PC-9 (cell line): ENCODE data around the gene ITSN1. TPM values are rescaled to one million over a fixed set of nuclear protein-coding genes. Genes with fewer than 3 reads are reported as not detected.
"Not testable (repeated sequence)": the region's sequence is repeated elsewhere in the genome, so short reads cannot be mapped to it uniquely, and the experiment has no call there.

Source experiments
- BruUV-seq: library from RNA; stranded (reverse); fragments of 400-500 nt; replicated peaks from 2 replicates; lab custom pipeline; 2021; lab: Mats Ljungman, UMichigan
- CTCF ChIA-PET: fragments of 300-600 bp; sonication (Branson Sonifier 250); formaldehyde crosslinking; loops from one replicate; lab custom pipeline; 2022; ENCODE audit warnings: antibody characterized with exemption; lab: Charles Lee
- POLR2A ChIA-PET: fragments of 300-600 bp; sonication (Branson Sonifier 250); formaldehyde crosslinking; loops from one replicate; lab custom pipeline; 2022; ENCODE audit warnings: antibody characterized with exemption; ENCODE audit not compliant: unreplicated experiment; lab: Charles Lee
- DNase-seq, 2 experiments: peaks; one replicate each; pipeline versions ENCODE4 v3.0.0 to v3.0.0-alpha.2; 2015 to 2022; ENCODE audit warnings: mixed read lengths in 1 of 2
- H2AFZ ChIP-seq: fragments of 200-600 bp; sonication (generic); 2 replicates; pipeline ENCODE4 v1.8.1; 2017; ENCODE audit warnings: antibody characterized with exemption
- H3F3A ChIP-seq: fragments of 200-600 bp; sonication (generic); 2 replicates; pipeline ENCODE4 v1.8.1; 2017; ENCODE audit warnings: antibody characterized with exemption, mild to moderate bottlenecking, low read depth; ENCODE audit not compliant: insufficient read depth
- H3K27ac ChIP-seq: fragments of 200-600 bp; sonication (generic); 2 replicates; pipeline ENCODE4 v1.6.1; 2016; ENCODE audit warnings: mixed run types
- H3K27me3 ChIP-seq: fragments of 200-600 bp; sonication (generic); 2 replicates; pipeline ENCODE4 v1.6.1; 2016; ENCODE audit warnings: low read depth, mixed run types; ENCODE audit not compliant: insufficient read depth
- H3K36me3 ChIP-seq: fragments of 200-600 bp; sonication (generic); 2 replicates; pipeline ENCODE4 v1.6.1; 2016; ENCODE audit warnings: low read depth, mixed run types
- H3K4me1 ChIP-seq: fragments of 200-600 bp; sonication (generic); replicated peaks from 2 replicates; pipeline ENCODE4 v1.6.1; 2016; ENCODE audit warnings: mixed run types; ENCODE audit not compliant: insufficient read depth
- H3K4me2 ChIP-seq: fragments of 200-600 bp; sonication (generic); 2 replicates; pipeline ENCODE4 v1.6.1; 2017; ENCODE audit warnings: mixed run types
- H3K4me3 ChIP-seq: fragments of 200-600 bp; sonication (generic); 2 replicates; pipeline ENCODE4 v1.6.1; 2016; ENCODE audit warnings: mixed run types
- H3K79me2 ChIP-seq: fragments of 200-600 bp; sonication (generic); 2 replicates; pipeline ENCODE4 v1.6.1; 2017; ENCODE audit warnings: low read depth, mixed run types
- H3K9me2 ChIP-seq: fragments of 200-600 bp; sonication (generic); 2 replicates; pipeline ENCODE4 v1.8.1; 2017; ENCODE audit warnings: mild to moderate bottlenecking; ENCODE audit not compliant: insufficient read depth
- H3K9me3 ChIP-seq: fragments of 200-600 bp; sonication (generic); 2 replicates; pipeline ENCODE4 v1.8.1; 2016; ENCODE audit warnings: low read depth; ENCODE audit not compliant: insufficient read depth
- H4K20me1 ChIP-seq: fragments of 200-600 bp; sonication (generic); 2 replicates; pipeline ENCODE4 v1.8.1; 2017; ENCODE audit not compliant: insufficient read depth
- EZH2 ChIP-seq: fragments of 200-600 bp; sonication (generic); IDR thresholded peaks from 2 replicates; pipeline ENCODE4 v1.8.0; 2017; ENCODE audit warnings: antibody characterized with exemption, low read depth
- intact Hi-C: fragments of 100-400 bp; cut with micrococcal nuclease; formaldehyde crosslinking; loops from one replicate; pipeline ENCODE4 v1.10.0; 2022; ENCODE audit not compliant: unreplicated experiment
- total RNA-seq: library from RNA; stranded (reverse); gene quantifications from 2 replicates; pipeline ENCODE4 v1.2.3, GENCODE V29; 2021
- TF ChIP-seq, protein P1 (sequence below): fragments of 200-600 bp; sonication (generic); conservative IDR thresholded peaks from 2 replicates; pipeline ENCODE4 v1.6.1; 2017; ENCODE audit warnings: mixed run types, antibody characterized with exemption, mild to moderate bottlenecking, moderate library complexity

ITSN1 gene
- total RNA-seq, 1 experiment from 2014 or later: 46.3 TPM

DNA sequence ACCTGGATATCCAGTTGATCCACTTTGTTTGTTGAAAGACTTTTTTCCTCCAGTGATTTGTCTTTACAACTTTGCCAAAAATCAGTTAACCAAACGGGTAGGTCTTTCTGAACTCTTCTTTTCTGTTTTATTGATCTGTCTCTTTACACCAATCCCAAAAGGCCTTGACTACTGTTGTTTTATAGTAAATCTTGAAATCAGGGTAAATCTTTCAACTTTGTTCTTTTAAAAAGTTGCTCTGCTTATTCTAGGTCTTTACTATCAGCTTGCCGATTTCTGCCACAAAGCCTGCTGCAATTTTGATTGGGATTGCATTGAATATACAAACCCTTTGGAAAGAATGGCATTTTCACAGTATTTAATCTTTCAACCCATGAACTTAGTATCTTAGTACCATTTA, 66.6 kb downstream of the ITSN1 start:
- Histone ChIP-seq H3K9me2 (no peaks in the 10 kb centered on the region), H3K36me3 (no peaks in the 10 kb centered on the region), H3K4me1 (no peaks in the 10 kb centered on the region), H3K79me2 (no peaks in the 10 kb centered on the region), H4K20me1 (no peaks in the 10 kb centered on the region), H3K4me3 (no peak overlapping the region), H3K27me3 (no peaks in the 10 kb centered on the region), H3F3A (no peaks in the 10 kb centered on the region), H3K27ac (no peak overlapping the region), H3K9me3 (no peaks in the 10 kb centered on the region), H2AFZ (no peak overlapping the region), H3K4me2 (no peak overlapping the region)
- no TSS peak for BruUV-seq
- TF ChIP-seq, protein P1, sequence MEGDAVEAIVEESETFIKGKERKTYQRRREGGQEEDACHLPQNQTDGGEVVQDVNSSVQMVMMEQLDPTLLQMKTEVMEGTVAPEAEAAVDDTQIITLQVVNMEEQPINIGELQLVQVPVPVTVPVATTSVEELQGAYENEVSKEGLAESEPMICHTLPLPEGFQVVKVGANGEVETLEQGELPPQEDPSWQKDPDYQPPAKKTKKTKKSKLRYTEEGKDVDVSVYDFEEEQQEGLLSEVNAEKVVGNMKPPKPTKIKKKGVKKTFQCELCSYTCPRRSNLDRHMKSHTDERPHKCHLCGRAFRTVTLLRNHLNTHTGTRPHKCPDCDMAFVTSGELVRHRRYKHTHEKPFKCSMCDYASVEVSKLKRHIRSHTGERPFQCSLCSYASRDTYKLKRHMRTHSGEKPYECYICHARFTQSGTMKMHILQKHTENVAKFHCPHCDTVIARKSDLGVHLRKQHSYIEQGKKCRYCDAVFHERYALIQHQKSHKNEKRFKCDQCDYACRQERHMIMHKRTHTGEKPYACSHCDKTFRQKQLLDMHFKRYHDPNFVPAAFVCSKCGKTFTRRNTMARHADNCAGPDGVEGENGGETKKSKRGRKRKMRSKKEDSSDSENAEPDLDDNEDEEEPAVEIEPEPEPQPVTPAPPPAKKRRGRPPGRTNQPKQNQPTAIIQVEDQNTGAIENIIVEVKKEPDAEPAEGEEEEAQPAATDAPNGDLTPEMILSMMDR: no peak
- TF ChIP-seq EZH2: no peak
- no peak for DNase-seq
- CTCF ChIA-PET: no interaction called here
- intact Hi-C loops: no loop called here
- POLR2A ChIA-PET: no interaction called here

DNA sequence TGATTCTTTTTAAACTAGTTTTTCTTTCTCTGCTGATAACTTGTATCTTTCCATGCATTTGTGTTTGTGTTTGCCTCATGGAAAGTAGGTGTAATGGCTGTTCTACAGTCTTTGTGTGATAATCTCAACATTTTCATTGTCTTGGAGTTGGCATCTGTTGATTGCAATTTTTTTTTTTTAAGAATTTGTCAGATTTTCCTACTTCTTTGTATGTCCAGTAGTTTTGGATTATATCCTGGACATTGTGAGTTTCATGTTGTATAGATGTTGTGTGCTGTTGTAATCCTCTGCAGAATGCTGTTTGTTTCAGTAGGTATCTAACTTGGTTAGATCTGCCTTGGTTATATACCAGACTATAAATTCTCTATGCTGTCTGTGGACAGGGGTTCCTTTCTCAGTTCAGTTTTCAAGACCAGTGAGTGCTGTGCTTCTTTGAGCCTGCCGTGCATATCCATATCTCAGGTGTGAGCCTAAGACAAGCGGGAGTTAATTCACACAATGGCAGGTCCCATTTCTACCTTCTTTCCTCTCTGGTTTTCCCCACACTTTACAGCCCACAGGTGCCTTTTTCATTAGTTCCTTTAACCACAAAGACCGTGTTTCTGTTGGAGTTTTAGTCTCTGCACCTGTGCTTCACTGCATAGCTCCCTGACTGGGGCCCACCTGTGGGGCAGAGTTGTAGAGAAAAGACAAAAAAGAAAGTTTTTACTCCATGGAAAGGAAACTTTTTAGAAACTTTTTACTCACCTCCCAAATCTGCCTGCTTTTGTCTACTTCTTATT, 69.9 kb downstream of the ITSN1 start:
- CTCF ChIA-PET: no interaction called here

DNA sequence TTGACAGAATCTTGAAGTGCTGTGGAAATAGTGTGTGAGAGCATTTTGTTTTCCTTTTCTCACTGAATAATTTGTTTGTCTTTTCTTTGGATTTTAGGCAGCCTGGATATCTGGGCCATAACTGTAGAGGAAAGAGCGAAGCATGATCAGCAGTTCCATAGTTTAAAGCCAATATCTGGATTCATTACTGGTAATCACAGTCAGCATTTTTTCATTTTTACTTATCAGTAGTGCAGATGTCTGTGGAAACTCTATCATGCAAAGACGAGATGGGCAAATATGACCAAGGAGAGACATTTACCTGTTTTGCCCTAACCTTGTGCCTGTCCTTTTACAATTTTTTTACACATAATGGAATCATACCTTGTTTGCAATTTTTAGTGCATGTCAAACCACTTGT, 78.8 kb downstream of the ITSN1 start:
- BruUV-seq: no TSS peak
- no peaks in the 10 kb centered on the region for H3F3A ChIP-seq
- no peaks in the 10 kb centered on the region for H3K36me3 ChIP-seq
- H3K9me3 ChIP-seq: no peaks in the 10 kb centered on the region
- no peaks in the 10 kb centered on the region for H4K20me1 ChIP-seq
- CTCF ChIA-PET: no interaction called here
- TF ChIP-seq, protein P1: no peak
- TF ChIP-seq EZH2: no peak
- H3K27ac ChIP-seq: no peak overlapping the region
- no peaks in the 10 kb centered on the region for H3K4me1 ChIP-seq
- no peaks in the 10 kb centered on the region for H3K79me2 ChIP-seq
- POLR2A ChIA-PET: interaction anchor here (0.6 kb wide), 1 partner anchor 71 kb away, joined by 7 read pairs; no protein-coding TSS in a partner anchor
- H3K4me2 ChIP-seq: no peak overlapping the region
- H3K9me2 ChIP-seq: no peaks in the 10 kb centered on the region
- H3K4me3 ChIP-seq: no peak overlapping the region
- DNase-seq: no peak
- intact Hi-C loops: no loop called here
- H3K27me3 ChIP-seq: no peaks in the 10 kb centered on the region
- no peak overlapping the region for H2AFZ ChIP-seq

More for the DNA sequence above, 69.9 kb downstream of the ITSN1 start:
- no peaks in the 10 kb centered on the region for H3K36me3 ChIP-seq
- H3K79me2 ChIP-seq: no peaks in the 10 kb centered on the region
- H3K4me1 ChIP-seq: no peaks in the 10 kb centered on the region
- H3K27me3 ChIP-seq: no peaks in the 10 kb centered on the region
- H3K4me2 ChIP-seq: no peak overlapping the region
- TF ChIP-seq EZH2: no peak
- TF ChIP-seq, protein P1: no peak
- no peaks in the 10 kb centered on the region for H3K9me2 ChIP-seq
- BruUV-seq: no TSS peak
- POLR2A ChIA-PET: interaction anchor here (0.5 kb wide), 1 partner anchor 11 kb away, joined by 4 read pairs; no protein-coding TSS in a partner anchor
- H3K4me3 ChIP-seq: no peak overlapping the region
- intact Hi-C loops: no loop called here
- no peaks in the 10 kb centered on the region for H3K9me3 ChIP-seq
- no peak for DNase-seq
- no peaks in the 10 kb centered on the region for H4K20me1 ChIP-seq
- no peaks in the 10 kb centered on the region for H3F3A ChIP-seq
- H3K27ac ChIP-seq: no peak overlapping the region
- H2AFZ ChIP-seq: no peak overlapping the region

DNA sequence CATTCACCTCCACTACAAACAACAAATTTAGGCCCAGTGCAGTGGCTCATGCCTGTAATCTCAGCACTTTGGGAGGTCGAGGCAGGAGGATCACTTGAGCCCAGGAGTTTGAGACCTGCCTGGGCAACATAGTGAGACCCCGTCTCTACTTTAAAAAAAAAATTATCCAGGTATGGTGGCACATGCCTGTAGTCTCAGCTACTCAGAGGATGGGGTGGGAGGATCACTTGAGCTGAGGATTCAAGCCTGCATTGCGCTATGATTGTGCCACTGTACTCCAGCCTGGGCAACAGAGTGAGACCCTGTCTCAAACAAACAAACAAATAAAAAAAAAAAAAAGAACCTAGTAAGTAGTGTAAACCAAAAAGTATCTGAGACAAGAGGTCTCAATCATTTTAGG, 86.8 kb downstream of the ITSN1 start:
- H3K36me3 ChIP-seq, H3K27ac ChIP-seq, H3K79me2 ChIP-seq, POLR2A ChIA-PET, H3K4me2 ChIP-seq, H3K9me2 ChIP-seq, H4K20me1 ChIP-seq, H3K4me1 ChIP-seq, BruUV-seq, CTCF ChIA-PET, H3F3A ChIP-seq, intact Hi-C loops, H3K27me3 ChIP-seq, H3K9me3 ChIP-seq, H3K4me3 ChIP-seq, DNase-seq, H2AFZ ChIP-seq: not testable (repeated sequence)
